Skin epidermis (tissue), 12 donors: ENCODE measurements around the gene SBF2.
"Not testable (repeated sequence)": the region's sequence is repeated elsewhere in the genome, so short reads cannot be mapped to it uniquely, and the experiment has no call there.

Source experiments
- H3K27ac ChIP-seq, 21 experiments: fragments of 200-600 bp; sonication (generic) in 11 of 21; one replicate each; pipeline ENCODE4 v1.5.0; 2020; ENCODE audit warnings: mild to moderate bottlenecking in 3 of 21, inconsistent platforms in 2 of 21, moderate library complexity in 2 of 21
- H3K4me3 ChIP-seq, 7 experiments: fragments of 200-600 bp; sonication (generic) in 2 of 7; one replicate each; pipeline ENCODE4 v1.5.0; 2020; ENCODE audit warnings: inconsistent platforms in 2 of 7, mild to moderate bottlenecking in 2 of 7, moderate library complexity in 1 of 7

Gene SBF2

GRCh38 chr11:10283991-10284390 lies 10.0 kb downstream of the SBF2 start:
- Histone ChIP-seq H3K27ac (no peak overlapping the region), H3K4me3 (no peak overlapping the region)

- Histone ChIP-seq H3K27ac (no peak overlapping the region), H3K4me3 (no peak overlapping the region)
Observed at GRCh38 chr11:10282117-10282516, 11.9 kb downstream of the SBF2 start.

- no peak overlapping the region for H3K4me3 ChIP-seq
- no peak overlapping the region for H3K27ac ChIP-seq
Observed at GRCh38 chr11:10275714-10276113, 18.3 kb downstream of the SBF2 start.

- H3K4me3 ChIP-seq = no peak overlapping the region
- H3K27ac ChIP-seq = no peak overlapping the region
Observed at GRCh38 chr11:10274726-10275125, 19.3 kb downstream of the SBF2 start.

- Histone ChIP-seq H3K27ac (no peak overlapping the region), H3K4me3 (no peak overlapping the region)
Observed at GRCh38 chr11:10273738-10274137, 20.3 kb downstream of the SBF2 start.

GRCh38 chr11:10272132-10272531 lies 21.9 kb downstream of the SBF2 start:
- Histone ChIP-seq H3K27ac (no peak overlapping the region), H3K4me3 (no peak overlapping the region)

- Histone ChIP-seq H3K27ac (no peak overlapping the region), H3K4me3 (no peak overlapping the region)
Observed at GRCh38 chr11:10268746-10269488, 25.1 kb downstream of the SBF2 start.

- H3K4me3 ChIP-seq = no peak overlapping the region
- H3K27ac ChIP-seq = peak overlapping the region in 1 of 21 experiments; percentile 5
Observed at GRCh38 chr11:10267821-10268220, 26.2 kb downstream of the SBF2 start.

- Histone ChIP-seq H3K27ac (no peak overlapping the region), H3K4me3 (no peak overlapping the region)
Observed at GRCh38 chr11:10265936-10266335, 28.1 kb downstream of the SBF2 start.

- not testable (repeated sequence) for H3K4me3 ChIP-seq, H3K27ac ChIP-seq
Observed at GRCh38 chr11:10264716-10265115, 29.3 kb downstream of the SBF2 start.

GRCh38 chr11:10263929-10264328 lies 30.1 kb downstream of the SBF2 start:
- H3K27ac ChIP-seq = no peak overlapping the region
- no peak overlapping the region for H3K4me3 ChIP-seq

- H3K27ac ChIP-seq = no peak overlapping the region
- H3K4me3 ChIP-seq = no peak overlapping the region
Observed at GRCh38 chr11:10261821-10262220, 32.2 kb downstream of the SBF2 start.

- no peak overlapping the region for H3K27ac ChIP-seq
- no peak overlapping the region for H3K4me3 ChIP-seq
Observed at GRCh38 chr11:10257478-10257877, 36.5 kb downstream of the SBF2 start.

GRCh38 chr11:10255388-10256125 lies 38.5 kb downstream of the SBF2 start:
- Histone ChIP-seq H3K27ac (no peak overlapping the region), H3K4me3 (no peak overlapping the region)

- not testable (repeated sequence) for H3K27ac ChIP-seq, H3K4me3 ChIP-seq
Observed at GRCh38 chr11:10249448-10250131, 44.4 kb downstream of the SBF2 start.

GRCh38 chr11:10247011-10247410 lies 47.0 kb downstream of the SBF2 start:
- H3K27ac ChIP-seq = no peak overlapping the region
- no peak overlapping the region for H3K4me3 ChIP-seq

GRCh38 chr11:10243896-10244575 lies 50.0 kb downstream of the SBF2 start:
- no peak overlapping the region for H3K27ac ChIP-seq
- no peak overlapping the region for H3K4me3 ChIP-seq

GRCh38 chr11:10236840-10237239 lies 57.2 kb downstream of the SBF2 start:
- Histone ChIP-seq H3K27ac (no peak overlapping the region), H3K4me3 (no peak overlapping the region)

GRCh38 chr11:10233581-10233980 lies 60.4 kb downstream of the SBF2 start:
- no peak overlapping the region for H3K4me3 ChIP-seq
- H3K27ac ChIP-seq = no peak overlapping the region

GRCh38 chr11:10232756-10233155 lies 61.3 kb downstream of the SBF2 start:
- Histone ChIP-seq H3K27ac (no peak overlapping the region), H3K4me3 (no peak overlapping the region)
